NB4 (cell line): ENCODE results near the gene CD7.
A peak's percentile ranks its signal among the peaks of the same experiment; 100 is the strongest.

Experiments used
- DNase-seq: peaks from one replicate; pipeline ENCODE4 v3.0.0; 2010; ENCODE audit warnings: low read depth
- H3K4me3 ChIP-seq: one replicate; pipeline ENCODE4 v1.5.1; 2011; ENCODE audit warnings: mild to moderate bottlenecking, low read depth, low read length, moderate library complexity
- MYC ChIP-seq: IDR thresholded peaks from 2 replicates; pipeline ENCODE4 v1.6.1; 2011; ENCODE audit warnings: low read depth, low read length
- POLR2A ChIP-seq: IDR thresholded peaks from 2 replicates; pipeline ENCODE4 v1.6.1; 2011; ENCODE audit warnings: mild to moderate bottlenecking; ENCODE audit not compliant: insufficient read length; ENCODE audit errors: extremely low read depth
- TF ChIP-seq, protein P1 (sequence below): IDR thresholded peaks from 2 replicates; pipeline ENCODE4 v1.6.1; 2011; ENCODE audit warnings: low read depth, low read length
- TF ChIP-seq, protein P2 (sequence below): IDR thresholded peaks from one replicate; pipeline ENCODE4 v1.5.1; 2012; ENCODE audit warnings: low read depth, low read length

CD7 gene

GRCh38 chr17:82270651-82271050 lies 46.8 kb downstream of the CD7 start:
- DNase-seq = no peak
- H3K4me3 ChIP-seq = no peak overlapping the region
- TF ChIP-seq, protein P1, sequence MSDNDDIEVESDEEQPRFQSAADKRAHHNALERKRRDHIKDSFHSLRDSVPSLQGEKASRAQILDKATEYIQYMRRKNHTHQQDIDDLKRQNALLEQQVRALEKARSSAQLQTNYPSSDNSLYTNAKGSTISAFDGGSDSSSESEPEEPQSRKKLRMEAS = no peak
- TF ChIP-seq POLR2A = no peak
- no peak for TF ChIP-seq MYC
- TF ChIP-seq, protein P2, sequence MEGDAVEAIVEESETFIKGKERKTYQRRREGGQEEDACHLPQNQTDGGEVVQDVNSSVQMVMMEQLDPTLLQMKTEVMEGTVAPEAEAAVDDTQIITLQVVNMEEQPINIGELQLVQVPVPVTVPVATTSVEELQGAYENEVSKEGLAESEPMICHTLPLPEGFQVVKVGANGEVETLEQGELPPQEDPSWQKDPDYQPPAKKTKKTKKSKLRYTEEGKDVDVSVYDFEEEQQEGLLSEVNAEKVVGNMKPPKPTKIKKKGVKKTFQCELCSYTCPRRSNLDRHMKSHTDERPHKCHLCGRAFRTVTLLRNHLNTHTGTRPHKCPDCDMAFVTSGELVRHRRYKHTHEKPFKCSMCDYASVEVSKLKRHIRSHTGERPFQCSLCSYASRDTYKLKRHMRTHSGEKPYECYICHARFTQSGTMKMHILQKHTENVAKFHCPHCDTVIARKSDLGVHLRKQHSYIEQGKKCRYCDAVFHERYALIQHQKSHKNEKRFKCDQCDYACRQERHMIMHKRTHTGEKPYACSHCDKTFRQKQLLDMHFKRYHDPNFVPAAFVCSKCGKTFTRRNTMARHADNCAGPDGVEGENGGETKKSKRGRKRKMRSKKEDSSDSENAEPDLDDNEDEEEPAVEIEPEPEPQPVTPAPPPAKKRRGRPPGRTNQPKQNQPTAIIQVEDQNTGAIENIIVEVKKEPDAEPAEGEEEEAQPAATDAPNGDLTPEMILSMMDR = no peak

DNA sequence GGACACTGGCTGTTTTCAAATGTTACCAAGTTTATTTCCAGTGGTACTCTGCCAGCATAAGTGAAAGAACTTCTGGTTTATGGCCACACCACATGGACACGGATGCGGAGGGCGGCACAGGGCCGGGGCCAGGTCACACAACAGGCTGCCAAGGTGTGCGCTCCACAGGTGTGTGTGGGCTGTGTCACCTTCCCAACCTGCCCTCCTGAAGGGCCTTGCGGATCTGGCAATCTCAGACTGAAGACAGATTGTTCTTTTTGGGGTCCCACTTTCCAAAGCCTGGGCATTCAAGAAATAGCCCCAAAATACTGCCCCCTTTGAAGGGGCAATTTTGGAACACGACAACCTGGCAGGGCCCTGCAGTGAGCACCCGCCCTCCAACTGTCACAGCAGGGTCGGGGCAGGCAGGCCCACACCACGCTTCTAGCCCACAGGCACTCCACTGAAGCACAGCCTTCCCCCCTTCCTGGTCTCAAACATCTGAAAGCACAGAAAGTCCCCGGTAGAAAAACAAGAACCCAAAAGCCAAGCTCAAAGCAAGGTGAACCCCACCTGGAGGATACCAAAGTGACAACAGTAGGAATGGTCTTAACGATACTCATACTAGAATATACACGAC lies 47.4 kb downstream of the CD7 start:
- TF ChIP-seq, protein P2 = no peak
- TF ChIP-seq, protein P1 = no peak
- TF ChIP-seq POLR2A (no peak), MYC (no peak)
- no peak for DNase-seq
- H3K4me3 ChIP-seq = no peak overlapping the region

DNA sequence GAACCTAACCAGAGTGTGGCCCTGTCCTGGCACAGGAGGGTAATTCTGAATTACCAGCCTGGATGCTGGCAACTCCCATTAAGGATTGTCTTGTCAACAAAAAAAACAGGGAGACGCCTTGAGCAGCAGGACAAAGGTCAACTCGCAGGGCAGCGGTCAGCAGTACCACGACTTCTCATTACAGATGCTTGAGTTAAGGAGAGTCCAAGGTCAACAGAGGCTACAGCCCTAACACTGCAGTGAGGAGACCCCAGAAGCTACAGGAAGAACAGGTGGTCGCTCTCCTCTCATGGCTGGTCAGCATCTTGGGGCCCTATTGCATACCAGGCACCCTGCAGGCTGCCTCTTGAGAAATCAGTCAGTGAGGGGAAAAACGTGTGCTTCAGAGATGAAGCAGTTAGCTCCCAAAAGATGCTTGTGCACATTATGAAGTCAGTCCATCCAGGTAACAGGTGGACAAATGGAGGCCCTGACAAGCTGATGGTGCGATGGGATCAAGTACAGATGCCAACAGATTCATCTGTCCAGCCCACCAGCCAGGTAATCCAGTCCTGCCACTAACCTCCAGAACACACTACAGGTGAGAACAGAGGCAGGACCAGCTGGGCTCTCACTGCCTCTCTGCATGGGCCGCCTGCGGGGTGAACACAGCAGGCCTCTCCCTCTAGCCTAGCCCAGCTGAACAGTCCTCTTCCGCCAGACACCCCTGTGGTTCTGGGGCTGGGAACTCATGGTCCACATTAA lies 48.1 kb downstream of the CD7 start:
- TF ChIP-seq, protein P1 = no peak
- no peak for DNase-seq
- H3K4me3 ChIP-seq = no peak overlapping the region

GRCh38 chr17:82267575-82268379 lies 49.6 kb downstream of the CD7 start:
- TF ChIP-seq, protein P2 = no peak
- TF ChIP-seq, protein P1 = no peak
- TF ChIP-seq POLR2A (no peak), MYC (no peak)
- peak; percentile 78 for DNase-seq
- H3K4me3 ChIP-seq = no peak overlapping the region

GRCh38 chr17:82266142-82266541 lies 51.3 kb downstream of the CD7 start:
- no peak overlapping the region for H3K4me3 ChIP-seq
- TF ChIP-seq, protein P1 = no peak
- TF ChIP-seq POLR2A (no peak), MYC (no peak)
- TF ChIP-seq, protein P2 = no peak
- no peak for DNase-seq
